Ureter (tissue), 1 donor: Measurements from ENCODE around the gene NDNF. TPM values are rescaled to one million over a fixed set of nuclear protein-coding genes. Genes with fewer than 3 reads are reported as not detected.

Experiments
- DNase-seq: peaks from one replicate; pipeline ENCODE4 v3.0.0-alpha.2; 2020; ENCODE audit warnings: low spot score
- total RNA-seq: library from RNA; stranded (reverse); gene quantifications from one replicate; pipeline ENCODE4 v1.2.4, GENCODE V29; 2023
- donor health status: DM: yes; HTN: yes; CAD: no.

Gene NDNF
- total RNA-seq, 1 donor from 2014 or later = 26.3 TPM

DNA sequence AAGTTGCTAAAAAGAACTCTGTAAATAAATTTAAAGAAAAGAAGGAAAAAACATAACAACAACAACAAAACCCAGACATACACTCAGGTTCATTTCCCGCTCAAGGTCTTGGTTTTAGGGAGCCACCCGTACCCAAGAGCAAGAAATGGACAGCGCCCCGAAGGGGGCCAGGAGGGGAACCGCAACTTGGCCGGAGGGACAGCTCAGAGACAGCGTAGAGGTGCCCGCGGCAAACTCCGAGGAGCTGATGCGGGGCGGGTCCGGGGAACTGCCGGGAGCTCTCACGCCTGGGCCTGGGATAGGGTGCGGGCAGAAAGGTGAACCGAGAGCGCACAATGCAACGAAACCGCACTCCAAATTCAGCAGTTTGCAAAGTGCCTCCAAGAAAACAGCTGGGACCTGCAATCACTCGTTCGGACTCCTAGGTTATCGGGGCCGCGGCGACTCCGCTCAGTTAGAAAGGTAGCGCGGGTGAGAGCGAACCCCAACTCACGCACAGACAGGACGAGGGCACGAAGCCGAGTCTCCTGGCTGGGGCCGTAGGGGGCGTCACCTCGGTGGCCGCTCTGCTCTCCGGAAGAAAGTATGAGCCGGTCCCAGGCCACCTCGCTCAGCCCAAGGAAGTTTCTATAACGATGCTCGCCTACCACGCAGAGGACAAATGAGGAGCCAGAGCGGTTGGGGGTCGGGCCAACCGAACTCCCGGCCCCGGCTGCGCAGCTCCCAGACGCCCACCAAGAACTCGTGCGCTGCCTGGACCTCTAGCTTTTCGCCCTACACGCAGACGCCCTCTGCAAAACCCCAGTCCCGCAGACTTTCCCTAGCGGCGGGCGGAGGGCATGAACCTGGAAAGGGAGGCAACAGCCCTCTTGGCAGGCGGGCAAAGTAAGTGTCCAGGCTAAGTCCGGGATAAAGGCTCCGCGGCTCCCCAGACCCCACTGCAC lies 1.4 kb downstream of the NDNF start:
- DNase-seq = peak; percentile 52

GRCh38 chr4:121070274-121070673 lies 2.1 kb downstream of the NDNF start:
- DNase-seq = no peak

- DNase-seq = no peak
These were observed 2.9 kb downstream of the NDNF start for GRCh38 chr4:121069430-121069829.

- no peak for DNase-seq
These were observed 7.9 kb downstream of the NDNF start for GRCh38 chr4:121064482-121064881.

DNA sequence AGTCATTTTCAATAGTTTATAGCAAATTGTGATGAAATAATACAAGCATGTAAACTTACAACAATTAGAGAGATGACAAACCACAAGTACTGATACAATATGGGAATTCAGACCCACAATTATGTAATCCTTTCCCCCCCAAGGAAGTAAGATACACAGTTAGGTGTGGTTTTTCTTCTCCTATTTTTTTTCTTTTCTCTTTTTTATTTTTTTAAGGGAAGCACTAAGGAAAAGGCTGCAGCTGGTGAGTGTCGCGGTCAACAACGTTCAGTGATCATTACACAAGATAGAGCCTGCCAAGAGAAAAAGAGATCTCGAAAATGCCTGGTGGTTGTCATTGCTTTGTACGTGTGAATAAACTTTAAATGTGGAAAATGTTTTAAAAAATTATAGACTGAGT lies 9.8 kb downstream of the NDNF start:
- DNase-seq = no peak

GRCh38 chr4:121061861-121062260 lies 10.5 kb downstream of the NDNF start:
- DNase-seq = no peak

- no peak for DNase-seq
These were observed 11.1 kb downstream of the NDNF start for GRCh38 chr4:121061215-121061614.

DNA sequence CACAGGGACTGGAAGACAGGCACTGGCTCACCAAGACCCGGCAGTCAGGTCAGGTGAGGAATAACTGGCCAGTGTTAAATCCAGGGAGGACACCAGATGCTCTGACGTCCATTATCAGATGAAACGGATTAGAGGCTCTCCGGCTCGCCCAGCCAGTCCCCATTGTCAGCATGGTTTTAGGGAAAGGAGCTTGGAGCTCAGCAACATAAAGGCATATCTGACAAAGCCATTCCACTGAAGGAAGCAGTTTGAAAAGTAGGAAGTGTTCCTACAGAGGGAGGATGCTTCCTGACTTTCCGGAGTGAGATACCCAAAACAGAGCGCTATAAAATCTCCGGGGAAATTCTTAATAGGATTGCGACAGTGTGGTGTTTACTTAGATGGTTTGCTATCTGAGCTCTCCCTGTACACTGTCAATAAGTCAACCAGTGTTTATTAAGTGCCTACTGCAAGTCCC lies 14.8 kb downstream of the NDNF start:
- no peak for DNase-seq

DNA sequence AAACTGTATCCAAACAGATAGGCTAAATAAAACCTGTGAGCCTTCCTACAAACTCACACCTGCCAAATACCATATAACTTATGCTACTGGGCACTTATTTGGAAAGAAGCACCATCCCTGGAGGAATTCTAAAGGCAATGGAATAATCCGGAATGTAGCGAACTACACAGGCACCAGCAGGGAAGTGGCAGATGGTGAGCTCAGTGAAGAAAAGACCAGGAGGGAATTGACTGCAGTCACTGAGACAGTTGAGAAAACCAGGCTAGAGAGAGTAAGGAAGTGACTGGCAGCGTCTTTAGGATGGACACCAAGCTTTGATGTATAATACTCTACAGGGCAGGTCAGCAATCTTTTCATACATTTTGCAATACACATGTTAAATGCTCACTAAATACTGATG lies 16.3 kb downstream of the NDNF start:
- DNase-seq = no peak

- DNase-seq = no peak
These were observed 18.0 kb downstream of the NDNF start for GRCh38 chr4:121054373-121054772.

- no peak for DNase-seq
These were observed 18.7 kb downstream of the NDNF start for GRCh38 chr4:121053601-121054143.

DNA sequence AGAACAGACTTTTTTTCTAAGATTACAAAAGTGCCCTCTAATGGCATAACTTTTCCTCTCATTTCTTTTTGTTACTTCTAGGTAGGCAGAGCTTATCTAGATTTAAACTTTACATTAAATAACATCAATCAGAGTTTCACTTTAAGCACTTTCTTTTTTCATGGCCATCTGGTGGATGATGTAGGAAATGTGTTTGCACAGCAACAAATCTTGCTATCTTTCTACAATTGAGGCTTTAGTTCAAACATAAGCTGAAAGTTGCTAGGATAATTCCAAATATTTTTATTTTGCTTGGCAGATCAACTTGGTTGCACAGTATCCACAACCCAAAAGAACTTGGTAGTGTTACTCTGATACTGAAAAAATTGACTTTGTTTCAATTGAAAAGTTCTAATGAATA lies 22.0 kb downstream of the NDNF start:
- DNase-seq = no peak

GRCh38 chr4:121049072-121049599 lies 23.2 kb downstream of the NDNF start:
- DNase-seq = no peak

- DNase-seq = no peak
These were observed 24.2 kb downstream of the NDNF start for GRCh38 chr4:121048165-121048564.

GRCh38 chr4:121041307-121042090 lies 30.8 kb downstream of the NDNF start:
- no peak for DNase-seq

DNA sequence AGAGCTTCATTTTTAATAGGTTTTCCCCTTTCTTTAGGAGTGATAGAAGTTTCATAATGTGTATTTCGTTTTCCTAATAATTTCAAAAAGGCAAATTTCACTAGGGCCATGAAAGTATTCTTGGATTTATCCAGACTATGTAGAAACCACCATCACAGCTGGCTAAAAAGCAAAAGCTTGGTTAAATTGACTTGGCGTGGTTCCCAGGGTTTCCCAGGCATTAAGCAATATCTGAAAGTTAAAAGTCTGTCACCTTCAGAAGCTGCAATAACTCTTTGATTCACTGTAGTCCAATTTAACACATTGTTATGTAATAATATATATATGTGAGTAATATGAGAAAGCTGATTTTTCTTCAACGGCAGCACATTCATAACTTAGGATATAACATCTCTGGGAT lies 38.3 kb downstream of the NDNF start:
- DNase-seq = no peak

DNA sequence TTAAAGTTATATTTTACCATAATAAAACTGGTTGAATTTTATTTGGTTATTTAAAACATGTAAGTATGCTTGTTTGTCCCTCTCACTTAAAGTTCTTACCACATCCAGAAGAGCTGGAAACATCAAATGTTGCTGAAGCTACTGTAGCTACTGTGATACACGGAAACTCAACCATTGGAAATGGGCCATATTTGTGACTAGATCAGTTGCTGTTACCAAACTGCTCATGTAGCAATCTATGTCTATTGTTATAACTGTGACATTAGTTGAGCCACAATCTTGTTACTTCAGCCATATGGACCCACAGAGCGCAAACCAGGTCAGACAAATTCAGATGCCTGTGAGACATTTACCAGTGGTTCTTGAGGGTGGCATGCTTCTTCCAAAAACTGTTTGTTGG lies 41.6 kb downstream of the NDNF start:
- no peak for DNase-seq

GRCh38 chr4:121030131-121030530 lies 42.2 kb downstream of the NDNF start:
- DNase-seq = no peak

DNA sequence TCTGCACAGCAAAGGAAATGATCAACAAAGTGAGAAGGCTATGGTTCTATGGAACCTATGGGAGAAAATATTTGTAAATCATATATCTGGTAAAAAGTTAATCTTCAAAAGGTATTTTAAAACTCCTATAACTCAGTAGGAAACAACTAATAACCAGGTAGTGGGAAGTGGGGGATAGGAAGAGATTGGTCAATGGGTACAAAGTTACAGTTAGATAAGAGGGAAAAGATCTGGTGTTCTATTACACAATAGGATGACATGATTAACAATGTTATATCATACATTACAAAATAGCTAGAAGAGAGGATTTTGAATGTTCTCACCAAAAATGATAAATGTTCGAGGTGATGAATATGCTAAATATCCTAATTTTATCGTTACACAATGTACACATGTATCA lies 46.3 kb downstream of the NDNF start:
- no peak for DNase-seq

- no peak for DNase-seq
These were observed 46.8 kb downstream of the NDNF start for GRCh38 chr4:121025540-121025939.

GRCh38 chr4:121018543-121018942 lies 53.8 kb downstream of the NDNF start:
- no peak for DNase-seq

GRCh38 chr4:121016611-121017010 lies 55.7 kb downstream of the NDNF start:
- DNase-seq = no peak
